ENCODE data around the gene KLK15. TPM values are rescaled to one million over a fixed set of nuclear protein-coding genes. Genes with fewer than 3 reads are reported as not detected.

Gene KLK15
- total RNA-seq, 1 donor from 2014 or later = not detected

DNA sequence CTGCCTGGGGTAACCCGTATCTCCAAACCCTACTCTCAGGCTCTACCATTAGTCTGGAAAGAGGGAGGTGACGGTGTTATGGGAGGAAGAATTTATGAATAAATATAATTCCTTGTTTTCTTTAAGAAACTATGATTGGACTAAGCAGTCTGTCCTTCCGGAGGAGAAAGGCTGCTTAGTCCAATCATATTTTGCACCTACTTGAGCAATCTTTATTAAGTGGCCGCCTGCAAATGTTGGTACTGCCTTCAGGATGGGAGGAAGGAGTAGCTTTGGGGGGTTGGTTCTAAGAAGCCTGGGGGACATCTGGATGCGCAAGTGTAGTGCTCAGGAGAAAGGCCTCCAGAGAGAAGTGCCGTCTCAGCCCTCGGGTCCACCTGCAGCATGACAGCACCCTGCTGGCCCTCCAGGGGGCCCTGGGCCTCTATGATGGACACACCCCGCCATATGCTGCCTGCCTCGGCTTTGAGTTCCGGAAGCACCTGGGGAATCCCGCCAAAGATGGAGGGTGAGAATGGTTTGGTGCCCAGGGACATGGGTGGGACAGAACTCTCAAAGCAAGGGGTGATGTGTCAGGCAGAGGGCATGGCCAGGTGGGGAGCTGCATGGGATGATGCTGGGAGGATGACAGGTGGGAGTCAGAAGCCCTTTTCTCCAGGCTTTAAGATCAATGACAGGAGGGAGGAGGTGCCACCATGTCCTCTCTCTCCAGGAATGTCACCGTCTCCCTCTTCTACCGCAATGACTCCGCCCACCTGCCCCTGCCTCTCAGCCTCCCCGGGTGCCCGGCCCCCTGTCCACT, 39.1 kb downstream of the KLK15 start:
- Histone ChIP-seq H3K4me3 (no peak overlapping the region), H3K36me3 (peaks cover 0 to 17% of the 10 kb centered on the region in 2 donors), H3K27me3 (no peaks in the 10 kb centered on the region), H3K4me1 (peaks cover 5% of the 10 kb centered on the region), H3K9me3 (no peaks in the 10 kb centered on the region), H3K27ac (no peak overlapping the region)
- intact Hi-C loops (cut with DNase I) = no loop called here
- DNase-seq (ENCODE audit: extremely low spot score in 2 of 2) = no peak
- TF ChIP-seq POLR2A (IDR thresholded peaks at IDR 0.05) (no peak), POLR2AphosphoS5 (IDR thresholded peaks at IDR 0.05; ENCODE audit: insufficient read depth in 1 of 2, low read depth in 1 of 2) (no peak)
- TF ChIP-seq, protein P1, sequence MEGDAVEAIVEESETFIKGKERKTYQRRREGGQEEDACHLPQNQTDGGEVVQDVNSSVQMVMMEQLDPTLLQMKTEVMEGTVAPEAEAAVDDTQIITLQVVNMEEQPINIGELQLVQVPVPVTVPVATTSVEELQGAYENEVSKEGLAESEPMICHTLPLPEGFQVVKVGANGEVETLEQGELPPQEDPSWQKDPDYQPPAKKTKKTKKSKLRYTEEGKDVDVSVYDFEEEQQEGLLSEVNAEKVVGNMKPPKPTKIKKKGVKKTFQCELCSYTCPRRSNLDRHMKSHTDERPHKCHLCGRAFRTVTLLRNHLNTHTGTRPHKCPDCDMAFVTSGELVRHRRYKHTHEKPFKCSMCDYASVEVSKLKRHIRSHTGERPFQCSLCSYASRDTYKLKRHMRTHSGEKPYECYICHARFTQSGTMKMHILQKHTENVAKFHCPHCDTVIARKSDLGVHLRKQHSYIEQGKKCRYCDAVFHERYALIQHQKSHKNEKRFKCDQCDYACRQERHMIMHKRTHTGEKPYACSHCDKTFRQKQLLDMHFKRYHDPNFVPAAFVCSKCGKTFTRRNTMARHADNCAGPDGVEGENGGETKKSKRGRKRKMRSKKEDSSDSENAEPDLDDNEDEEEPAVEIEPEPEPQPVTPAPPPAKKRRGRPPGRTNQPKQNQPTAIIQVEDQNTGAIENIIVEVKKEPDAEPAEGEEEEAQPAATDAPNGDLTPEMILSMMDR (IDR thresholded peaks at IDR 0.05) = no peak

DNA sequence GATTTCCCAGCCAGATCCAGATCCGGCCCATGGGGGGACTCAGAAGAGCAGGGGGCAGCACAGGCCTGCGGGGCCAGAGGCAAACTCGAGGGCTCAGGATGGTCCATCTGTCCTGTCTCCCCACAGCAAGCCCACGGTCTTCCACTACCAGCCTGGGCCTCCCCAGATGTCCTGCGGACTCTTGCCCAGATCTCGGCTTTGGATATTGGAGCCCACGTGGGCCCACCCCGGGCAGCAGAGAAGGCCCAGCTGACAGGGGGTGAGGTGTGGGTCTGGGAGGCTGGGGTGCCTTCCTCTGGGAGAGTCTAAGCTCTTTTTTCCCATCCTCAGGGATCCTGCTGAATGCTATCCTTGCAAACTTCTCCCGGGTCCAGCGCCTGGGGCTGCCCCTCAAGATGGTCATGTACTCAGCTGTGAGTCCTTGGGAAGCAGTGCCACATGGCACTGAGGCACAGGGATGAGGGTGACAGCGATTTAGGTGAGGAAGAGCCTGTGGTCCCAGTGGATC, 39.8 kb downstream of the KLK15 start:
- H3K27ac ChIP-seq = no peak overlapping the region
- H3K9me3 ChIP-seq = no peaks in the 10 kb centered on the region
- peaks cover 0 to 17% of the 10 kb centered on the region in 2 donors for H3K36me3 ChIP-seq
- no peaks in the 10 kb centered on the region for H3K27me3 ChIP-seq
- H3K4me3 ChIP-seq = no peak overlapping the region
- intact Hi-C loops (cut with DNase I) = no loop called here
- DNase-seq (ENCODE audit: extremely low spot score in 2 of 2) = no peak
- H3K4me1 ChIP-seq = peaks cover 5% of the 10 kb centered on the region
- TF ChIP-seq, protein P1 (IDR thresholded peaks at IDR 0.05) = no peak
- no peak for TF ChIP-seq POLR2AphosphoS5 (IDR thresholded peaks at IDR 0.05; ENCODE audit: insufficient read depth in 1 of 2, low read depth in 1 of 2)
- no peak for TF ChIP-seq POLR2A (IDR thresholded peaks at IDR 0.05)

DNA sequence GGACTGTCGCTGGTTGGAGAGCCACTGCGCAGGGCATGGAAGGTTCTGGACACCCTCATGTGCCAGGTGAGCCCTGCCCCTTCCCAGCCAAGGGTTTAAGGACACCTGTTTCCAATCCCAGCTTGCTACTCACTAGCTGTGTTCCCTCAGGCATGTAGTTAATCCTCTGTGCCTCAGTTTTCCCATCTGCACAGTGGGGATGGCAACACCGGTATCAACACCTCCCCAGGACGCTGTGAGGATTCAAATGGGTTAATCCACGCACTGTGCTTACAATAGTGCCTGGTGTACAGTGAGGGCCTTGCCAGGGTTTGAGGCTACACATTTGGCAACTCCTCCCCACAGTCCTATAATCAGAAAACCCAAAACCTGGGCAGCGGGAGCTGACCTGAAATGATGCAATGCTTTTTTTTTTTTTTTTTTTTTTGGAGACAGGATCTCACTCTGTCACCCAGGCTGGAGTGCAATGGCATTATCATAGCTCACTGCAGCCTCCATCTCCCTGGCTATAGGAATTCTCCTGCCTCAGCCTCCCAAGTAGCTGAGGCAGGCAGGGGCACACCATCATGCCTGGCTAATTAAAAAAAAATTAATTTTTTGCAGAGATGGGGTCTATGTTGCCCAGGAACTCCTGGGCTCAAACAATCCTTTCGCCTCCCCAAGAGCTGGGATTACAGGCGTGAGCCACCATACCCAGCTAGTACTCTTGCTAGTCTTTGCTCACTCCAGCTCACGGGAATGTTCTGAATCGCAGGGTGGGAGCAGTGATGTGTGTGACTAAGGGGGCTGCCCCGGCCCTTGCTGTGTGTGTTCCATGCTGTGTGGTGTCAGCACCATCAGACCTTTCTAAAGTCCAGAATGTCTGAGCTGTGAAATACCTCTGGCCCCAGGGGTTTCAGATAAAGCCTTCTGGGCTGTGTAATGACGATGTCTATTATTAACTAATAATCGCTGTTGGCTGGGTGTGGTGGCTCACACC, 40.8 kb downstream of the KLK15 start:
- TF ChIP-seq, protein P1 (IDR thresholded peaks at IDR 0.05) = no peak
- no peak for TF ChIP-seq POLR2A (IDR thresholded peaks at IDR 0.05)
- no peak for TF ChIP-seq POLR2AphosphoS5 (IDR thresholded peaks at IDR 0.05; ENCODE audit: insufficient read depth in 1 of 2, low read depth in 1 of 2)
- no peaks in the 10 kb centered on the region for H3K27me3 ChIP-seq
- no peak overlapping the region for H3K27ac ChIP-seq
- H3K4me3 ChIP-seq = no peak overlapping the region
- peaks cover 5% of the 10 kb centered on the region for H3K4me1 ChIP-seq
- peaks cover 0 to 9% of the 10 kb centered on the region in 2 donors for H3K36me3 ChIP-seq
- intact Hi-C loops (cut with DNase I) = no loop called here
- no peak for DNase-seq (ENCODE audit: extremely low spot score in 2 of 2)
- no peaks in the 10 kb centered on the region for H3K9me3 ChIP-seq

DNA sequence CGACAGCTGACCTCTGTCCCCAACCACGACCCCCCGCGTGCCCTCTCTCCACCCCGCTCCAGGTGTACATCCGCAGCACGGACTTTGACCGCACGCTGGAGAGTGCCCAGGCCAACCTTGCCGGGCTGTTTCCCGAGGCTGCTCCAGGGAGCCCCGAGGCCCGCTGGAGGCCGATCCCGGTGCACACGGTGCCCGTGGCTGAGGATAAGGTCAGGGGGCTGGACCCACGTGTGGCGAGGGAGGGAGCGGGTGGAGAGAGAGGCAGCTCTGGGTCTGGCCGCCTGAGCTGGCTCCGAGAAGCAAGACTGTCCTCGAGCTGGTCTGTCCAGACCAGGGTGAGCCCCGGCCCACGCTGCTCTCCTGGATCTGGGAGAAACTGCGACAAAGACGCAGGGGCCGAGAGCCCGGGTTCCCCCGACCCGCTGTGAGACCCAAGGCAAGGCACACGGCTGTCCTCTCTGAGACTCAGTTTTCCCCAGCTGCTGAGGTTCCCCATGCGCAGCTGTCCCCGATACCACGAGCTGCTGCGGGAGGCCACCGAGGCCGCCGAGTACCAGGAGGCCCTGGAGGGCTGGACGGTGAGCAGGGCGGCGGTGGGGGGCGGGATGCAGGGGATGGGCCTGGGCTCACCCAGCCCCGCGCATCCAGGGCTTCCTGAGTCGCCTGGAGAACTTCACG, 41.6 kb downstream of the KLK15 start:
- Histone ChIP-seq H3K4me1 (peaks cover 5% of the 10 kb centered on the region), H3K27me3 (no peaks in the 10 kb centered on the region), H3K4me3 (no peak overlapping the region), H3K36me3 (peaks cover 0 to 3% of the 10 kb centered on the region in 2 donors), H3K27ac (no peak overlapping the region), H3K9me3 (no peaks in the 10 kb centered on the region)
- DNase-seq (ENCODE audit: extremely low spot score in 2 of 2) = no peak
- TF ChIP-seq POLR2AphosphoS5 (IDR thresholded peaks at IDR 0.05; ENCODE audit: insufficient read depth in 1 of 2, low read depth in 1 of 2) = no peak
- no peak for TF ChIP-seq POLR2A (IDR thresholded peaks at IDR 0.05)
- TF ChIP-seq, protein P1 (IDR thresholded peaks at IDR 0.05) = no peak
- intact Hi-C loops (cut with DNase I) = no loop called here
